H1 (cell line): ENCODE data around the gene UPF2. TPM values are rescaled to one million over a fixed set of nuclear protein-coding genes. Genes with fewer than 3 reads are reported as not detected.

Experiments used
- CTCF ChIA-PET: fragments of 300-600 bp; sonication (Branson Sonifier 250); formaldehyde crosslinking; loops from one replicate; lab custom pipeline; 2021; ENCODE audit not compliant: partially characterized antibody; lab: Charles Lee
- POLR2A ChIA-PET: fragments of 300-600 bp; sonication (Branson Sonifier 250); formaldehyde crosslinking; loops from one replicate; lab custom pipeline; 2021; ENCODE audit warnings: inconsistent platforms; ENCODE audit not compliant: partially characterized antibody; lab: Charles Lee
- DNase-seq, 2 experiments: peaks; one replicate each; pipeline versions ENCODE4 v3.0.0 to v3.0.0-alpha.2; 2010 to 2022; ENCODE audit warnings: low spot score in 2 of 2, low read depth in 1 of 2, mixed read lengths in 1 of 2
- FAIRE-seq: peaks from 2 replicates; lab custom pipeline; 2011; peaks lifted over from hg19 to GRCh38; lab: Jason Lieb, UNC
- H2AFZ ChIP-seq: 2 replicates; pipeline ENCODE4 v1.8.1; 2012; ENCODE audit warnings: low read length, inconsistent platforms
- H2AK5ac ChIP-seq: 2 replicates; pipeline ENCODE4 v1.6.1; 2013; ENCODE audit warnings: low read depth, low read length
- H2BK120ac ChIP-seq: replicated peaks from 2 replicates; pipeline ENCODE3; 2013; ENCODE audit warnings: low read depth, low read length, inconsistent platforms
- H2BK12ac ChIP-seq: 2 replicates; pipeline ENCODE4 v1.6.1; 2013; ENCODE audit warnings: low read depth, low read length
- H2BK15ac ChIP-seq: 2 replicates; pipeline ENCODE4 v1.6.1; 2013; ENCODE audit warnings: low read length
- H2BK20ac ChIP-seq: 2 replicates; pipeline ENCODE4 v1.6.1; 2013; ENCODE audit warnings: low read length
- H2BK5ac ChIP-seq: 2 replicates; pipeline ENCODE4 v1.6.1; 2013; ENCODE audit warnings: low read depth, low read length
- H3K14ac ChIP-seq: 2 replicates; pipeline ENCODE4 v1.6.1; 2013; ENCODE audit warnings: inconsistent platforms; ENCODE audit not compliant: insufficient read length
- H3K18ac ChIP-seq: 2 replicates; pipeline ENCODE4 v1.6.1; 2013; ENCODE audit warnings: low read length; ENCODE audit errors: extremely low read depth
- H3K23ac ChIP-seq: 2 replicates; pipeline ENCODE4 v1.6.1; 2013; ENCODE audit warnings: inconsistent platforms; ENCODE audit not compliant: insufficient read length
- H3K23me2 ChIP-seq: 2 replicates; pipeline ENCODE4 v1.6.1; 2013; ENCODE audit warnings: low read depth, low read length
- H3K27ac ChIP-seq: 2 replicates; pipeline ENCODE4 v1.6.1; 2011; ENCODE audit warnings: low read depth, low read length, inconsistent platforms
- H3K27me3 ChIP-seq, 4 experiments: replicated peaks in 1 of 4; 1 replicate in 1 of 4; 2 replicates in 3 of 4; pipeline versions ENCODE4 v1.6.1 to v1.8.1; 2011 to 2013; ENCODE audit warnings: low read length in 3 of 4, mild to moderate bottlenecking in 3 of 4, inconsistent platforms in 2 of 4, mixed read lengths in 2 of 4, moderate library complexity in 1 of 4; ENCODE audit not compliant: control insufficient read depth in 3 of 4, insufficient read depth in 3 of 4; ENCODE audit errors: extremely low read depth in 1 of 4
- H3K36me3 ChIP-seq, 4 experiments: 2 replicates each; pipeline versions ENCODE4 v1.6.1 to v1.8.1; 2011 to 2013; ENCODE audit warnings: mild to moderate bottlenecking in 4 of 4, low read length in 3 of 4, moderate library complexity in 2 of 4, control low read depth in 1 of 4, inconsistent platforms in 1 of 4; ENCODE audit not compliant: insufficient read depth in 4 of 4, control insufficient read depth in 2 of 4
- H3K4ac ChIP-seq: replicated peaks from 2 replicates; pipeline ENCODE3; 2013; ENCODE audit warnings: low read length, low read depth, mixed read lengths, inconsistent platforms; ENCODE audit not compliant: insufficient read length
- H3K4me1 ChIP-seq, 4 experiments: replicated peaks in 1 of 4; 1 replicate in 1 of 4; 2 replicates in 3 of 4; pipeline versions ENCODE4 v1.6.1 to v1.8.1; 2011 to 2013; ENCODE audit warnings: low read length in 3 of 4, inconsistent platforms in 2 of 4, mixed read lengths in 1 of 4; ENCODE audit not compliant: insufficient read depth in 4 of 4, control insufficient read depth in 3 of 4
- H3K4me2 ChIP-seq, 2 experiments: 2 replicates each; pipeline versions ENCODE4 v1.6.1 to v1.8.1; 2011 to 2013; ENCODE audit warnings: low read depth in 2 of 2, low read length in 2 of 2, control low read depth in 1 of 2, inconsistent platforms in 1 of 2, mild to moderate bottlenecking in 1 of 2; ENCODE audit not compliant: insufficient read depth in 1 of 2
- H3K4me3 ChIP-seq, 4 experiments: fragments of 200-600, 300-600 bp in 1 of 4; sonication (generic), shearing (Covaris generic), sonication (Bioruptor Twin) in 1 of 4; 2 replicates each; pipeline versions ENCODE4 v1.5.1 to v1.8.1; 2011 to 2016; ENCODE audit warnings: low read length in 4 of 4, low read depth in 3 of 4, control low read depth in 2 of 4, inconsistent platforms in 2 of 4, mild to moderate bottlenecking in 2 of 4, mixed read lengths in 1 of 4, moderate library complexity in 1 of 4; ENCODE audit not compliant: insufficient read depth in 2 of 4; ENCODE audit errors: extremely low read depth in 1 of 4
- H3K56ac ChIP-seq: replicated peaks from 2 replicates; pipeline ENCODE3; 2013; ENCODE audit warnings: low read depth, mild to moderate bottlenecking, mixed read lengths, low read length, inconsistent platforms; ENCODE audit not compliant: insufficient read length
- H3K79me1 ChIP-seq: 2 replicates; pipeline ENCODE4 v1.6.1; 2013; ENCODE audit warnings: low read depth, low read length, control low read depth
- H3K79me2 ChIP-seq, 2 experiments: 2 replicates each; pipeline versions ENCODE4 v1.6.1 to v1.8.1; 2012 to 2013; ENCODE audit warnings: low read length in 2 of 2, mild to moderate bottlenecking in 2 of 2, inconsistent platforms in 1 of 2; ENCODE audit not compliant: insufficient read depth in 2 of 2, control insufficient read depth in 1 of 2
- H3K9ac ChIP-seq, 4 experiments: replicated peaks in 1 of 4; 1 replicate in 1 of 4; 2 replicates in 3 of 4; pipeline versions ENCODE4 v1.6.1 to v1.8.1; 2011 to 2013; ENCODE audit warnings: low read depth in 3 of 4, low read length in 3 of 4, control low read depth in 2 of 4, mild to moderate bottlenecking in 2 of 4, moderate library complexity in 2 of 4, inconsistent platforms in 1 of 4; ENCODE audit errors: extremely low read depth in 1 of 4
- H3K9me3 ChIP-seq, 2 experiments: 2 replicates each; pipeline versions ENCODE4 v1.6.1 to v1.8.1; 2012 to 2013; ENCODE audit warnings: mild to moderate bottlenecking in 2 of 2, moderate library complexity in 2 of 2, control low read depth in 1 of 2, inconsistent platforms in 1 of 2, low read depth in 1 of 2, low read length in 1 of 2, mixed read lengths in 1 of 2; ENCODE audit not compliant: insufficient read depth in 2 of 2
- H4K20me1 ChIP-seq, 2 experiments: replicated peaks in 1 of 2; 2 replicates each; pipeline versions ENCODE3 to v1.8.1; 2011 to 2013; ENCODE audit warnings: inconsistent platforms in 2 of 2, low read length in 2 of 2, mild to moderate bottlenecking in 1 of 2; ENCODE audit not compliant: insufficient read depth in 2 of 2, control insufficient read depth in 1 of 2
- H4K5ac ChIP-seq: 2 replicates; pipeline ENCODE4 v1.6.1; 2013; ENCODE audit warnings: low read length, low read depth, mixed read lengths, inconsistent platforms; ENCODE audit not compliant: insufficient read length
- H4K8ac ChIP-seq: 2 replicates; pipeline ENCODE4 v1.8.0; 2013; ENCODE audit warnings: mild to moderate bottlenecking, moderate library complexity, low read length, inconsistent platforms; ENCODE audit not compliant: insufficient read depth; ENCODE audit errors: extremely low read depth
- H4K91ac ChIP-seq: replicated peaks from 2 replicates; pipeline ENCODE3; 2013; ENCODE audit warnings: low read length, mixed read lengths, inconsistent platforms; ENCODE audit not compliant: insufficient read length
- BRCA1 ChIP-seq: IDR thresholded peaks from 2 replicates; pipeline ENCODE4 v1.6.1; 2012; ENCODE audit warnings: low read depth, low read length, improper control_type of control experiment
- CREB1 ChIP-seq: IDR thresholded peaks from 2 replicates; pipeline ENCODE4 v1.6.1; 2012; ENCODE audit warnings: inconsistent platforms
- EGR1 ChIP-seq: IDR thresholded peaks from 2 replicates; pipeline ENCODE4 v1.6.1; 2011; ENCODE audit warnings: low read depth, low read length, borderline replicate concordance
- GABPA ChIP-seq: IDR thresholded peaks from 2 replicates; pipeline ENCODE4 v1.6.1; 2011; ENCODE audit warnings: mild to moderate bottlenecking, low read length, moderate library complexity, borderline replicate concordance; ENCODE audit not compliant: insufficient read depth
- GTF2F1 ChIP-seq: IDR thresholded peaks from 2 replicates; pipeline ENCODE4 v1.6.1; 2012; ENCODE audit warnings: low read depth, low read length, improper control_type of control experiment, borderline replicate concordance
- POLR2AphosphoS5 ChIP-seq: IDR thresholded peaks from 2 replicates; pipeline ENCODE4 v1.6.1; 2011; ENCODE audit warnings: low read depth, low read length
- RAD21 ChIP-seq, 2 experiments: IDR thresholded peaks in 1 of 2; conservative IDR thresholded peaks in 1 of 2; 2 replicates each; pipeline ENCODE4 v1.6.1; 2011; ENCODE audit warnings: low read depth in 2 of 2, low read length in 2 of 2, improper control_type of control experiment in 1 of 2, inconsistent platforms in 1 of 2, mild to moderate bottlenecking in 1 of 2, moderate library complexity in 1 of 2
- SP1 ChIP-seq: IDR thresholded peaks from 2 replicates; pipeline ENCODE4 v1.6.1; 2011; ENCODE audit warnings: low read depth, low read length
- SP2 ChIP-seq: IDR thresholded peaks from 2 replicates; pipeline ENCODE4 v1.6.1; 2012; ENCODE audit warnings: mild to moderate bottlenecking, low read length, inconsistent platforms
- WGBS, 2 experiments: shearing (Covaris generic) in 1 of 2; methylation state at CpG; one replicate each; pipeline versions ENCODE4 v1.1.6 to v1.1.7; 2013 to 2015; ENCODE audit warnings: low lambda C conversion rate in 2 of 2, mixed read lengths in 2 of 2, inconsistent platforms in 1 of 2, low coverage in 1 of 2, missing lambda C conversion rate in 1 of 2; ENCODE audit not compliant: insufficient replicate concordance in 2 of 2, insufficient coverage in 1 of 2, insufficient read length in 1 of 2; ENCODE audit errors: extremely low coverage in 1 of 2, missing lambda C conversion rate in 1 of 2; 5-methylcytosine and 5-hydroxymethylcytosine counted together
- polyA plus RNA-seq, 7 experiments: library from polyadenylated mRNA; depleted of rRNA in 3 of 7; stranded (reverse) in 5 of 7; unstranded in 2 of 7; fragments of >200 nt in 5 of 7; fragments of 200-250 nt in 2 of 7; gene quantifications; 1 replicate in 5 of 7; 2 replicates in 1 of 7; 4 replicates in 1 of 7; pipeline versions ENCODE4 v1.2.1 to v1.2.3, GENCODE V29; 2011 to 2013; ENCODE audit warnings: missing spikeins in 2 of 7, mixed read lengths in 2 of 7
- total RNA-seq: library from RNA; stranded (reverse); fragmentation: NEBNext Ultra II Directional; extraction: Animal tissue kit (Norgen Biotek cat#: 25700); gene quantifications from 2 replicates; pipeline ENCODE4 v1.2.1, GENCODE V29; 2021

UPF2 gene
- total and polyA plus RNA-seq, 2 of the 8 experiments (the other 6 are each of a cell fraction or from before 2014, with no cell fraction given): 6.2 to 32.8 TPM

- CTCF ChIA-PET: interaction anchor here (0.6 to 1.9 kb wide), 5 partner anchors 22 to 206 kb away, joined by 3 to 10 read pairs (median 3); no protein-coding TSS in a partner anchor
- Histone ChIP-seq H4K5ac (no peak overlapping the region), H2BK12ac (no peak overlapping the region), H3K4me3 (no peak overlapping the region), H3K23ac (no peak overlapping the region), H3K79me2 (no peaks in the 10 kb centered on the region), H4K20me1 (peaks cover 0 to 3% of the 10 kb centered on the region in 2 experiments), H3K27ac (no peak overlapping the region), H2BK5ac (no peak overlapping the region), H2BK15ac (no peak overlapping the region), H2BK120ac (no peak overlapping the region), H4K91ac (no peak overlapping the region), H2BK20ac (no peak overlapping the region), H3K23me2 (no peaks in the 10 kb centered on the region), H2AK5ac (no peak overlapping the region), H3K9me3 (no peaks in the 10 kb centered on the region), H3K18ac (no peak overlapping the region), H3K9ac (no peak overlapping the region), H3K4me1 (no peaks in the 10 kb centered on the region), H3K79me1 (no peaks in the 10 kb centered on the region), H3K36me3 (peaks cover 0 to 11% (median 4%) of the 10 kb centered on the region in 4 experiments; a peak in 5 of 8 replicates), H3K4ac (no peak overlapping the region), H3K4me2 (no peak overlapping the region), H3K14ac (no peak overlapping the region), H3K56ac (no peak overlapping the region), H2AFZ (no peak overlapping the region), H3K27me3 (no peaks in the 10 kb centered on the region), H4K8ac (no peak overlapping the region)
- 100% methylated on average over 1 of the region's 1 CpG; no CpG with 5 or more reads in 1 of the 2 experiments for WGBS, 2 experiments
- no peak for DNase-seq
- POLR2A ChIA-PET: no interaction called here
- TF ChIP-seq CREB1: no peak
- no peak for TF ChIP-seq RAD21 (IDR thresholded peaks at IDR 0.05 in 1 of 2, conservative IDR thresholded peaks at IDR 0.05 in 1 of 2; ENCODE audit: low read depth in 2 of 2, low read length in 2 of 2)
- TF ChIP-seq GTF2F1: no peak
- TF ChIP-seq POLR2AphosphoS5: no peak
- TF ChIP-seq BRCA1: no peak
- TF ChIP-seq SP2: no peak
- no peak for TF ChIP-seq GABPA
- no peak for TF ChIP-seq EGR1
- no peak for TF ChIP-seq SP1
- no peak for FAIRE-seq
Measured at GRCh38 chr10:11988924-11989323, 53.7 kb downstream of the UPF2 start.
